NCI-H69 (cell line): Measurements from ENCODE around the gene RBM20.
A peak's percentile ranks its signal among the peaks of the same experiment; 100 is the strongest.

Source experiments
- DNase-seq: peaks from one replicate; lab custom pipeline; 2025; lab: John Stamatoyannopoulos, UW

RBM20 gene

GRCh38 chr10:110811791-110812581 lies 167.8 kb downstream of the RBM20 start:
- peak; percentile 6 for DNase-seq

- DNase-seq: no peak
These were observed 168.4 kb downstream of the RBM20 start for GRCh38 chr10:110812583-110812982.

GRCh38 chr10:110813743-110814472 lies 169.8 kb downstream of the RBM20 start:
- no peak for DNase-seq

GRCh38 chr10:110815354-110816004 lies 171.3 kb downstream of the RBM20 start:
- DNase-seq: no peak

- DNase-seq: peak; percentile 26
These were observed 173.5 kb downstream of the RBM20 start for GRCh38 chr10:110817614-110818013.

- DNase-seq: peak; percentile 69
These were observed 174.4 kb downstream of the RBM20 start for GRCh38 chr10:110818311-110819256.

- no peak for DNase-seq
These were observed 176.2 kb downstream of the RBM20 start for GRCh38 chr10:110820321-110820814.

- no peak for DNase-seq
These were observed 177.4 kb downstream of the RBM20 start for GRCh38 chr10:110821508-110821907.

GRCh38 chr10:110822035-110822711 lies 178.0 kb downstream of the RBM20 start:
- no peak for DNase-seq

GRCh38 chr10:110822712-110823311 lies 178.7 kb downstream of the RBM20 start:
- peak; percentile 86 for DNase-seq

GRCh38 chr10:110824152-110824441 lies 180.0 kb downstream of the RBM20 start:
- no peak for DNase-seq

GRCh38 chr10:110824660-110825059 lies 180.5 kb downstream of the RBM20 start:
- DNase-seq: no peak

GRCh38 chr10:110825508-110825907 lies 181.4 kb downstream of the RBM20 start:
- DNase-seq: no peak

- no peak for DNase-seq
These were observed 183.3 kb downstream of the RBM20 start for GRCh38 chr10:110827410-110827809.

GRCh38 chr10:110827875-110828274 lies 183.7 kb downstream of the RBM20 start:
- peak; percentile 64 for DNase-seq

- no peak for DNase-seq
These were observed 184.4 kb downstream of the RBM20 start for GRCh38 chr10:110828525-110828924.

GRCh38 chr10:110829721-110830410 lies 185.7 kb downstream of the RBM20 start:
- DNase-seq: no peak

- DNase-seq: peak; percentile 48
These were observed 189.3 kb downstream of the RBM20 start for GRCh38 chr10:110833234-110833940.

- DNase-seq: peak; percentile 32
These were observed 189.9 kb downstream of the RBM20 start for GRCh38 chr10:110833941-110834628.
